HG03575 (cell line): ENCODE results near the gene EPB41L3.

Experiments
- ATAC-seq: cut with Tn5 transposase; IDR thresholded peaks from one replicate; pipeline ENCODE4 v1.9.1; 2021; ENCODE audit not compliant: unreplicated experiment, insufficient number of reproducible peaks, low FRiP score; ENCODE audit errors: extremely low read depth

Gene EPB41L3

DNA sequence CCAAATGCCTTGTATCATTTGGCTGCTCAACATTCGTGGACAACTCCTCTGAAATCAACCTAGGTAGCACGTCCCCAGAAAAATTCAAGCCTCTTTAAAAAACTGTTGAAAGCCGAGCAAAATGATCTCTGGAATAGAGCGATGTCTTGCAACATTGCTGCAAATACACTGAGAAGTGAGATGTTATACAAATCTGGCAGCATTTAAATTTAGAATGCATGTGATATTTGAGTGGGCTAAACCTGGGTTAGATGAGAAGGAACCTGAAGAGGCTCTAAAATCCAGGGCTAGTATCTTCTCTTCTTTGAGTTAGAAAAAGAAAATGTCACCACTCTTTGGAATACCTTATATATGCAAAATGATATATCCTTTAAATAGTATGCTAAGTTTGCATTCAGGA lies 166.8 kb downstream of the EPB41L3 start:
- ATAC-seq, result no peak

DNA sequence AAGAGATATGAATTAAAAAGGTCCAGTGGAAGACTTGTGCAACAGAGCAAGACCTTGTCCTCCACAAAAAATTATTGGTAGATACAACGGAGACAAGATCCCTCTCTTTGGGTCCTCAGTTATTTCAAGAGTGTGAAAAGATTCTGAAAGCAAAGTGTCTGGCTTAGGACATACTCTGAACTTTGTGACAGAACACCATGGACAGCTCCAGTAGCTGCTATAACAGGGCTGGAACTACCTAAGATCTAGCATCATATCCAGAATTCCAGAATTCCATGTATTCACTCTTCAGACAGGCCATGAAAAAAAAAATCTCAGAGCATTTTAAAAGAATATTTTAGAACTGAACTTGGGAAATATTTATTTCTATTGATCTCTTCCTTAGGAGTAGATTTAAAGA lies 173.5 kb downstream of the EPB41L3 start:
- no peak for ATAC-seq

DNA sequence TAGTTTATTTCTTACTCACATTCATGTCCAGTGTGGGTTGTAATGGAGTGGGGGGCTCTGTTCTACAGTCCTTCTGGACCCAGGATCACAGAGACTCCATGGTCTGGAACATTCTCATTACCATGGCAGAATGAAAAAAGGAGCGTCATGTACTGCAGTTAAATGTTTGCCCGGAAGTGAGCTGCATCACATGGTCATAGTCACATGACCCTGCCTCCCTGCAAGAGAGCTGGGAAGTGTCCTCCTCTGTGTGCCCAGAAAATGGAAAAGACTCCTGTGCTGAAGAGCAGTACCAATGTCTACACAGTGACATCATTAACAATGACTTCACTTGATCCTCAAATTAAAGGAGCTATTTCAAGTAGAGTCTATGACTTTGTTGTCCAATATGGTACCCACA lies 174.3 kb downstream of the EPB41L3 start:
- no peak for ATAC-seq

DNA sequence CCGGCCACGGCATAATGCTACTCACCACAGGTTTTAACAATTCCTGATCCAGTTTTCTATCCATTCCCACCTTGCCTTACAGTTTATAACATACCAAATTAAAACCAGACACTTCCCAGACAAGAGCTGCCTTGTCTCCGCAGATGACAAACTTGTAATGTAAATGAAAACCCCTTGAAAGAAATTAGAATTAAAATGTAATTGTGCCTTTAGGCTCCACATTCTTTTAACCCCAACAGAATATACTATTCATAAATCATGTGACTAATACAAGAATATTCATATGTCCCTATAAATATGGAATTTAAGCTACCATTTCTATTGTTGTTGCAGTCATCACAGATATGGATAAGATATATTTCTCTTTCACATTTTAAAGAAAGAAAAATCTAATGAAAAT lies 178.4 kb downstream of the EPB41L3 start:
- no peak for ATAC-seq

DNA sequence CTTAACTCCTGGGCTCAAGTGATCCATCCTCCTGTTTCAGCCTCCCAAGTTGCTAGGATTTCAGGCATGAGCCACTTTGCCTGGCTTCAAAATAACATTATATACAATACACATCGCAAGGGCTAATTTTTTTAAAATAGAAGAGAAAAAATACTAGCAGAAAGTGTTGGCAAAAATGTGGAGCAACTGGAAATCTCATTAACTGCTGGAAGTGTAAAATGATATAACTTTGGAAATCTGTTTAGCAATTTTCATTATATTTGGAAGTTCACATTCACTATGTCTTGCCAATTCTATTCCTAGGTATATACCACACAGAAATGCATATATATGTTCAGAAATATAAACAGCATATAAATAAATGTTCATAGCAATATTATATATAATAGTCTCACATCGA lies 193.2 kb downstream of the EPB41L3 start:
- ATAC-seq, result no peak
